Subcutaneous adipose tissue (tissue), 4 donors: Measurements from ENCODE around the gene CCT8. TPM values are rescaled to one million over a fixed set of nuclear protein-coding genes. Genes with fewer than 3 reads are reported as not detected.

ENCODE experiments used
- CTCF ChIP-seq: fragments of 450-650 bp; IDR thresholded peaks from one replicate; pipeline ENCODE4 v1.5.1; 2016; ENCODE audit warnings: low read depth, mild to moderate bottlenecking, control low read depth, antibody characterized with exemption, moderate library complexity
- total RNA-seq, 4 donors: library from RNA; depleted of rRNA; stranded (reverse); fragments of >200 nt; gene quantifications; one replicate each; pipeline ENCODE4 v1.1.0, GENCODE V29; 2016

CCT8 gene
- total RNA-seq, 4 donors from 2014 or later: 69.1 to 135 (median 102) TPM

GRCh38 chr21:29077651-29078090, 4.2 kb upstream of the CCT8 start:
- TF ChIP-seq CTCF: no peak

- TF ChIP-seq CTCF: no peak
These were observed 2.4 kb upstream of the CCT8 start for GRCh38 chr21:29075706-29076466.

GRCh38 chr21:29074783-29075182, 1.3 kb upstream of the CCT8 start:
- TF ChIP-seq CTCF: no peak

- no peak for TF ChIP-seq CTCF
These were observed 544 bp upstream of the CCT8 start for GRCh38 chr21:29074007-29074376.

- TF ChIP-seq CTCF: no peak
These were observed 601 bp downstream of the CCT8 start for GRCh38 chr21:29072873-29073221.

GRCh38 chr21:29064850-29065481, 8.5 kb downstream of the CCT8 start:
- no peak for TF ChIP-seq CTCF

GRCh38 chr21:29056538-29057050, 16.9 kb downstream of the CCT8 start:
- TF ChIP-seq CTCF: no peak
